Epithelial cell of esophagus (primary cell): ENCODE results near the gene PROM1.
A peak's percentile ranks its signal among the peaks of the same experiment; 100 is the strongest.

Source experiments
- DNase-seq: peaks from one replicate; pipeline ENCODE4 v3.0.0; 2010; ENCODE audit warnings: low read depth
- H3K4me3 ChIP-seq: 2 replicates; pipeline ENCODE4 v1.5.1; 2011; ENCODE audit warnings: mild to moderate bottlenecking, low read length, control low read depth
- TF ChIP-seq, protein P1 (sequence below): IDR thresholded peaks from 2 replicates; pipeline ENCODE4 v1.5.1; 2011; ENCODE audit warnings: low read depth, mild to moderate bottlenecking, low read length, control low read depth, inconsistent platforms; ENCODE audit not compliant: insufficient read depth; ENCODE audit errors: missing control alignments

PROM1 gene

GRCh38 chr4:15988222-15988621, 95.6 kb downstream of the PROM1 start:
- no peak overlapping the region for H3K4me3 ChIP-seq
- no peak for DNase-seq
- TF ChIP-seq, protein P1, sequence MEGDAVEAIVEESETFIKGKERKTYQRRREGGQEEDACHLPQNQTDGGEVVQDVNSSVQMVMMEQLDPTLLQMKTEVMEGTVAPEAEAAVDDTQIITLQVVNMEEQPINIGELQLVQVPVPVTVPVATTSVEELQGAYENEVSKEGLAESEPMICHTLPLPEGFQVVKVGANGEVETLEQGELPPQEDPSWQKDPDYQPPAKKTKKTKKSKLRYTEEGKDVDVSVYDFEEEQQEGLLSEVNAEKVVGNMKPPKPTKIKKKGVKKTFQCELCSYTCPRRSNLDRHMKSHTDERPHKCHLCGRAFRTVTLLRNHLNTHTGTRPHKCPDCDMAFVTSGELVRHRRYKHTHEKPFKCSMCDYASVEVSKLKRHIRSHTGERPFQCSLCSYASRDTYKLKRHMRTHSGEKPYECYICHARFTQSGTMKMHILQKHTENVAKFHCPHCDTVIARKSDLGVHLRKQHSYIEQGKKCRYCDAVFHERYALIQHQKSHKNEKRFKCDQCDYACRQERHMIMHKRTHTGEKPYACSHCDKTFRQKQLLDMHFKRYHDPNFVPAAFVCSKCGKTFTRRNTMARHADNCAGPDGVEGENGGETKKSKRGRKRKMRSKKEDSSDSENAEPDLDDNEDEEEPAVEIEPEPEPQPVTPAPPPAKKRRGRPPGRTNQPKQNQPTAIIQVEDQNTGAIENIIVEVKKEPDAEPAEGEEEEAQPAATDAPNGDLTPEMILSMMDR = no peak

DNA sequence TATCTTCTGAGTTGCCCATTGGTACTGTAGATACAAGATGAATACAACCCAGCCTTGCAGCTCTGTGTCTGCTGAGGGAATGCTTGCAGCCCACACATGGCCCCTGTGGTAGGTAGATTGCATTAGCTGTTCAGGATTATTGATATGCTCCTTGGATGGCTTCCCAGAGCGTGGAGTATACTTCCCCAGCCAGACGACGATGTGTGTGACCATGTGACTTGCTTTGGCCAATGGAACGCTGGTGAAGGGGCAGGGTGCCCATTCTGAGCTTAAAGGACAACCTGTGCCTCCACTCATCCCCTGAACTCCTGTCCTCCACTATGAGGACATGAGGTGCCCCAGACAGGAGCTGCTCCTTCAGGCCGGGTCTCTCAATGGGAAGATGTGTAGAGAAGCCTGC, 96.9 kb downstream of the PROM1 start:
- TF ChIP-seq, protein P1 = no peak
- DNase-seq = no peak
- no peak overlapping the region for H3K4me3 ChIP-seq

GRCh38 chr4:15983610-15984009, 100.2 kb downstream of the PROM1 start:
- no peak overlapping the region for H3K4me3 ChIP-seq
- no peak for DNase-seq
- TF ChIP-seq, protein P1 = no peak

DNA sequence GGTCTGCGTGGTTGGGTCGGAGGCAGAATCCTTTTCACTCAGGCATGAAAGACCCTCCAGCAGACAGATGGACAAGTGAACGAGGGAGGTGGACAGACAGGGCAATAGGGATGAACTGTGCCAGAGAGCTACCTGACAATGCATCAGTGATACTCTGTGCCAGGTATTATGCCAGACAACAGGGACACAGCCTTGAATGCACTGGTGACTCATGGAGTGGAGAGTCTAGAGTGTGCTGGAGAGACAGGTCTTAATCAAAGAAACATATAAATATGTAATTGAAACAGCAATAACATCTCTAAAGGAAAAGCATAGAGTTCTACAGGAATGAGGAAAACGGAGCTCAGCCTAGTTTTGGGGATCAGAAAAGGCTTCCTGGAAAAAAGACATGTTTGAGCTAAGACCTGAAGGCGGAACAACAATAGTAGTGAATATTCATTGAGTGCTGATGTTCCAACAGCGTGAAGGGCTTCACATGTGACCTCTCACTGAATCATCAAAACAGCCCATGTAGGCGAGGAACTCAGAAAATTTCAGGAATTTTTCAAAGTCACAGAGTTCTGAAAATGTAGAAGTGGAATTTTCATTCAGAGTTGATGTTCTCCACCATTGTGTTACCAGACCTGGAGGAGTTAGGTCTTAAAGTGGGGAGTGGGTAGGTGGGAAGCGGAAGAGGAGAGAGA, 100.8 kb downstream of the PROM1 start:
- H3K4me3 ChIP-seq = no peak overlapping the region
- peak; percentile 56 for DNase-seq
- TF ChIP-seq, protein P1 = no peak

DNA sequence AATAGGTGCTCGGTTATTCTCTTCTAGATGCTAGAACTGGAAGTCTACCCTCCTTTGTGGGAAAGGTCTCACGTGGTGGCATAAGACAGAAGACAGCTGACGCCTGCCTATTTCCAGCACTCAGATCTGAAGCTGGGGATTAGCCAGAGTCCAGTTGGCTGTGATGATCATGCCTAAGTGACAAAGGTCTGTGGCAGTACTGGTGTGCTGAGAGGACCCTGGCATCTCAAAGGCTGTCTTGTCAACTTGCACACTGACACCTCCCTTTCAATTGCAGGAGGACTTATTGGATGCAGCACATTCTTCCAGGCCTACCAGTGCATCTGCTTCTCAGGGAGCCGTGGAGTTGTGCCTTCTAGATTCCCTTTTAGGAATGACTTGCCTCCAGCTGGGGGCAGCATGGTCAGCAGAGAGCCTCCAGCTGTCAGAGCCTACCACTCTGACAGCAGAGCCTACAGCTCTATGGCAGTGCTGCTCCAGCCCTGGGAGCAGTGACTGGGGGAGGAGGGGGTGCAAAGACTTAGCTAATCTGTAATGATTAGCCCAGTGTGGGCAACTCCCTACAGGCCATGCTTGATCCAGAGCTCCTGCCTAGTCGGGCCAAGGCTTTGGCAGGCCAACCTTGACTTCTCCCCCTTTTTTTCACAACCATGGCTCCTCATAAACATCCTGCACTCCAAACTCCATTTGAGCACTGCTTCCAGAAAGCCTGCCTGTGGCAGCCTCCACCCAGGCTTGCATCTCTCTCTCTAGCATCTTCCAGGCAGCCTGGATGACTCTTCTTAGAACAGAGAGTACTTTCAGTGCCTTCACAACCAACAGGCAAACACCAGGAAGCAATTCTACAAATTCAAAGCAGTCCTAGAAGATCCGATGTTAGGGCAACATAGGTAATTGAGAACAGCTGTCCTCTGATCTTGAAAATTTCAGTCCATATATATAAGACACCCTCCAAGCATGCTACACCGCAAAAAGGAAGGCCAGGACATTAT, 107.1 kb downstream of the PROM1 start:
- no peak for DNase-seq
- TF ChIP-seq, protein P1 = no peak
- no peak overlapping the region for H3K4me3 ChIP-seq

GRCh38 chr4:15971068-15971801, 112.6 kb downstream of the PROM1 start:
- no peak overlapping the region for H3K4me3 ChIP-seq

More at GRCh38 chr4:15971068-15971801, 112.6 kb downstream of the PROM1 start:
- TF ChIP-seq, protein P1 = no peak
- no peak for DNase-seq
